Measurements from ENCODE around the gene GSTT2. TPM values are rescaled to one million over a fixed set of nuclear protein-coding genes. Genes with fewer than 3 reads are reported as not detected.

Gene GSTT2
- total RNA-seq, 1 donor from 2014 or later = not detected

DNA sequence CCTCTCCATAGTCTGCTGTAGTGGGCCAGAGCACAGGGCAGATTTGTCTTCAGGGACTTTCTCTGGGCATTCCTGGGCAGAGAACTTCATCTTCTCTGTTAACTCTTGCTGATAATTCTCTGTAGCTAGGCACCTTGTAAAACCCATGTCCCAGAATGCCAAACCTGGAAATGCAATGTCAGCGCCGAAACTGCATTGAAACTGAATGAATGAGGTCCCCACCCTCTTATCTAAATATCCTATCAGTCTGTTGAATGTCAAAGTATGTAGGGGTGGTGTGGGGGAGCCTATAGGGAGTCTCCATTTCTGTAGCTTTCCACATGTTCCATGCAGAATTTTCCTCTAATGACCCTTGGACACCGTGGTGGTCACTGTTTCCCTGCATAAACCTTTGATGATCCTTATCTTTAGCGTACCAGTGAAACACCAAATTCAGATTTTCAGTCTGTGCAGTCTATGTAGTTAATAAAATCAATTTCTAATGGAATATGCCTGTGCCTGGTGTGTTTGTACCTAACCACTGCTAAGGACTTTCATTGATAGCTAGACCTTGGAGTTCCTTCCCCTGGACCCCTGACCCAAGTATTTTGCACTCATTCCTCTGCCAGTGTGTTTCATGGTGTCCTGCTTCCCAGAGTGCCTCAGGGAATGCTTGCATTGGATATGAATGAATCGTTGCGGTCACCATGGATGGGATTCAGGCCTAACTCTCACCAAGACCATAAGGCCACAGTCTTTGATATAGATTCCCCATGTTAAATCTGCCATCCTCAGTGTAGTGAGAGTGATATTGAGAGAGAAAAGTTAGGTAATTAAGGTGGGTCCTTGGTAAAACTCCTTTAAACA is 28.7 kb downstream of the GSTT2 start:
- H3K4me3 ChIP-seq = no peak overlapping the region
- no peaks in the 10 kb centered on the region for H3K9me3 ChIP-seq
- no peak for DNase-seq (ENCODE audit: extremely low spot score in 2 of 2)
- H3K27me3 ChIP-seq = no peaks in the 10 kb centered on the region
- TF ChIP-seq POLR2AphosphoS5 (IDR thresholded peaks at IDR 0.05; ENCODE audit: insufficient read depth in 1 of 2, low read depth in 1 of 2) = no peak
- TF ChIP-seq POLR2A (IDR thresholded peaks at IDR 0.05) = no peak
- TF ChIP-seq CTCF (IDR thresholded peaks at IDR 0.05) = no peak
- H3K4me1 ChIP-seq = peaks cover 15% of the 10 kb centered on the region
- intact Hi-C loops (cut with DNase I) = loop anchor here (5.0 kb wide), 1 partner anchor 71 kb away; no protein-coding TSS in a partner anchor
- no peaks in the 10 kb centered on the region for H3K36me3 ChIP-seq
- H3K27ac ChIP-seq = no peak overlapping the region

- Histone ChIP-seq H3K27me3 (no peaks in the 10 kb centered on the region), H3K36me3 (no peaks in the 10 kb centered on the region), H3K9me3 (no peaks in the 10 kb centered on the region), H3K27ac (no peak overlapping the region), H3K4me1 (peaks cover 15% of the 10 kb centered on the region), H3K4me3 (no peak overlapping the region)
- no peak for DNase-seq (ENCODE audit: extremely low spot score in 2 of 2)
- intact Hi-C loops (cut with DNase I) = loop anchor here (5.0 kb wide), 1 partner anchor 72 kb away; no protein-coding TSS in a partner anchor
- TF ChIP-seq POLR2A (IDR thresholded peaks at IDR 0.05) = no peak
- no peak for TF ChIP-seq CTCF (IDR thresholded peaks at IDR 0.05)
- TF ChIP-seq POLR2AphosphoS5 (IDR thresholded peaks at IDR 0.05; ENCODE audit: insufficient read depth in 1 of 2, low read depth in 1 of 2) = no peak
These were observed 29.5 kb downstream of the GSTT2 start for GRCh38 chr22:24009227-24010017.

GRCh38 chr22:24010018-24010391 is 30.1 kb downstream of the GSTT2 start:
- peaks cover 15% of the 10 kb centered on the region for H3K4me1 ChIP-seq
- intact Hi-C loops (cut with DNase I) = no loop called here
- H3K4me3 ChIP-seq = no peak overlapping the region
- H3K27me3 ChIP-seq = no peaks in the 10 kb centered on the region
- H3K9me3 ChIP-seq = no peaks in the 10 kb centered on the region
- no peak overlapping the region for H3K27ac ChIP-seq
- no peak for DNase-seq (ENCODE audit: extremely low spot score in 2 of 2)
- TF ChIP-seq CTCF (IDR thresholded peaks at IDR 0.05) = no peak
- TF ChIP-seq POLR2A (IDR thresholded peaks at IDR 0.05) = no peak
- TF ChIP-seq POLR2AphosphoS5 (IDR thresholded peaks at IDR 0.05; ENCODE audit: insufficient read depth in 1 of 2, low read depth in 1 of 2) = no peak
- no peaks in the 10 kb centered on the region for H3K36me3 ChIP-seq

DNA sequence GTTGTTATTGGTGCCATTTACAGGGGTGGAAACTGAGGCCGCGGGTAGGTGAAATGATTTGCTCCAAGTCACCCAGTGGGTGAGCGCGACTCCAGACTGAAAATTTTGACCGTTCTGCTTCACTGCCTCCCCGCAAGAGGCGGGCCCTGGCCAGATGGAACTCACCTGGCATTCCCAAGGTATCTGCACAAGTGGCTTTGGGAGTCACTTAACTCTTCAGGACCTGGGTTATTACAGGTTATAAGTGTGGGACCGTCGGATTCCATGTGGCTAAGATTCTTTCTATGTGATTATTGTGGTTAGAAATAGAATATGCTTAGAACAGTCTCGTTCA is 31.8 kb downstream of the GSTT2 start:
- Histone ChIP-seq H3K9me3 (no peaks in the 10 kb centered on the region), H3K4me3 (peak overlapping the region; percentile 82 to 96), H3K27me3 (no peaks in the 10 kb centered on the region), H3K36me3 (no peaks in the 10 kb centered on the region), H3K27ac (peak overlapping the region; percentile 55), H3K4me1 (peaks cover 15% of the 10 kb centered on the region)
- DNase-seq (ENCODE audit: extremely low spot score in 2 of 2) = no peak
- no peak for TF ChIP-seq POLR2AphosphoS5 (IDR thresholded peaks at IDR 0.05; ENCODE audit: insufficient read depth in 1 of 2, low read depth in 1 of 2)
- TF ChIP-seq POLR2A (IDR thresholded peaks at IDR 0.05) = no peak
- no peak for TF ChIP-seq CTCF (IDR thresholded peaks at IDR 0.05)
- intact Hi-C loops (cut with DNase I) = no loop called here
